ENCODE data around the gene DLGAP1. TPM values are rescaled to one million over a fixed set of nuclear protein-coding genes. Genes with fewer than 3 reads are reported as not detected.
"Not testable (repeated sequence)": the region's sequence is repeated elsewhere in the genome, so short reads cannot be mapped to it uniquely, and the experiment has no call there.

DLGAP1 gene
- total RNA-seq, 1 experiment from 2014 or later = 0.39 TPM

DNA sequence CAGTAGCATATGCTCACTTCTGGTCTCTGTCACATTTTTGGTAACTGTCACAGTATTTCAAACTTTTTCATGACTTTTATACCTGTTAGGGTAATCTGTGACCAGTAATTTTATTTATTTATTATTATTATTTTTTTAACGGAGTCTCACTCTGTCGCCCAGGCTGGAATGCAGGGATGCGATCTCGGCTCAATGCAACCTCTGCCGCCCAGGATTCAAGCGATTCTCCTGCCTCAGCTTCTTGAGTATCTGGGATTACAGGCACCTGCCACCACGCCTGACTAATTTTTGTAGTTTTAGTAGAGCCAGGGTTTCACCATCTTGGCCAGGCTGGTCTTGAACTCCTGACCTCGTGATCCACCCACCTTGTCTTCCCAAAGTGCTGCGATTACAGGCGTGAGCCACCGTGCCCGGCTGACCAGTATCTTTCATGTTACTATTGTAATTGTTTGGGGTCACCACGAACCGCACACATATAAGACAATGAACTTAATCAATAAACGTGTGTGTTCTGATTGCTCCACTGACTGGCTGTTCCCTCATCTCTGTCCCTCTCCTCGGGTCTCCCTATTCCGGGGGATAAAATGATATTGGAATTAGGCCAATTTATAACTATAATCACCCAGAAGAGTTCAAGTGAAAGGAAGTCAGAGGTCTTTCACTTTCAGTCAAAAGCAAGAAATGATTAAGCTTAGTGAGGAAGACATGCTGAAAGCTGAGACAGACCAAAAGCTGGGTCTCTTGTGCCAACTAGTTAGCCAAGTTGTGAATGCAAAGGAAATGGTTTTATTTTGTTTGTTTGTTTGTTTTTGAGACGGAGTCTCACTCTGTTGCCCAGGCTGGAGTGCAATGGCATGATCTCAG lies 982.2 kb downstream of the DLGAP1 start:
- RAD21 ChIA-PET (ENCODE audit: low non-redundant PET in 1 of 2, low total read pairs in 2 of 2, uncharacterized antibody in 2 of 2, unreplicated experiment in 2 of 2) = no interaction called here
- POLR2A ChIA-PET = no interaction called here

DNA sequence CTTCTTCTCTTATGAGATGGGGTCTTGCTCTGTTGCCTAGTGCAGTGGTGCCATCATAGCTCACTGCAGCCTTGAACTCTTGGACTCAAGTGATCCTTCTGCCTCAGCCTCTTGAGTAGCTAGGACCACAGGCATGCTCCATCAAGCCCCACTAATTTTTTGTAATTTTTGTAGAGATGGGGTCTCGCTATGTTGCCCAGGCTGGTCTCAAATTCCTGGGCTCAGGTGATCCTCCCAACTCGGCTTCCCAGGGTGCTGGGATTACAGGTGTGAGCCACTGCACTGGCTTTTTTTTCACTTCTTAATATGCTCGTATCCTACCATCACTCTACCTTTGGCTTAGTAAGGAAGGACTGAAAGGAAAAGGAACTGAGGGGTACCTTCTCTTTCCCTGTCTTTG lies 983.0 kb downstream of the DLGAP1 start:
- ATAC-seq; H3K4me3 ChIP-seq (replicated peaks in 1 of 2; ENCODE audit: low read depth in 1 of 2, low read length in 2 of 2); intact Hi-C loops (cut with micrococcal nuclease); H3K79me2 ChIP-seq (ENCODE audit: insufficient read depth, low read length); H3K9me3 ChIP-seq (ENCODE audit: control insufficient read depth in 1 of 2, insufficient read depth in 1 of 2, low read depth in 1 of 2, low read length in 2 of 2); DNase-seq (ENCODE audit: low read depth, low spot score); CTCF ChIA-PET; RAD21 ChIA-PET (ENCODE audit: low non-redundant PET in 1 of 2, low total read pairs in 2 of 2, uncharacterized antibody in 2 of 2, unreplicated experiment in 2 of 2); H3K9ac ChIP-seq (ENCODE audit: low read length); H2AFZ ChIP-seq (ENCODE audit: low read depth, low read length, poor library complexity, severe bottlenecking); H3K4me2 ChIP-seq (ENCODE audit: low read length); POLR2A ChIA-PET; H3K36me3 ChIP-seq (ENCODE audit: control insufficient read depth in 1 of 2, insufficient read depth in 2 of 2, low read length in 2 of 2); H4K20me1 ChIP-seq (ENCODE audit: insufficient read depth); H3K9me2 ChIP-seq (ENCODE audit: insufficient read depth); BruUV-seq (replicated peaks); H3K27ac ChIP-seq (ENCODE audit: low read depth, low read length); H3K27me3 ChIP-seq (ENCODE audit: insufficient read depth, low read length): not testable (repeated sequence)
- peaks cover 7 to 11% of the 10 kb centered on the region in 2 experiments; a peak in 3 of 4 replicates for H3K4me1 ChIP-seq (ENCODE audit: control insufficient read depth in 1 of 2, insufficient read depth in 2 of 2, low read length in 2 of 2)

More for the DNA sequence above, 982.2 kb downstream of the DLGAP1 start:
- Histone ChIP-seq H3K9me3 (ENCODE audit: control insufficient read depth in 1 of 2, insufficient read depth in 1 of 2, low read depth in 1 of 2, low read length in 2 of 2) (no peaks in the 10 kb centered on the region), H3K4me1 (ENCODE audit: control insufficient read depth in 1 of 2, insufficient read depth in 2 of 2, low read length in 2 of 2) (peaks cover 7 to 9% of the 10 kb centered on the region in 2 experiments; a peak in 3 of 4 replicates), H3K4me2 (ENCODE audit: low read length) (no peak overlapping the region), H4K20me1 (ENCODE audit: insufficient read depth) (no peaks in the 10 kb centered on the region), H3K79me2 (ENCODE audit: insufficient read depth, low read length) (no peaks in the 10 kb centered on the region), H3K27me3 (ENCODE audit: insufficient read depth, low read length) (no peaks in the 10 kb centered on the region), H3K4me3 (replicated peaks in 1 of 2; ENCODE audit: low read depth in 1 of 2, low read length in 2 of 2) (no peak overlapping the region), H2AFZ (ENCODE audit: low read depth, low read length, poor library complexity, severe bottlenecking) (no peak overlapping the region), H3K9ac (ENCODE audit: low read length) (no peak overlapping the region), H3K36me3 (ENCODE audit: control insufficient read depth in 1 of 2, insufficient read depth in 2 of 2, low read length in 2 of 2) (no peaks in the 10 kb centered on the region), H3K27ac (ENCODE audit: low read depth, low read length) (no peak overlapping the region), H3K9me2 (ENCODE audit: insufficient read depth) (no peaks in the 10 kb centered on the region)
- no TSS peak for BruUV-seq (replicated peaks)
- TF ChIP-seq, protein P1, sequence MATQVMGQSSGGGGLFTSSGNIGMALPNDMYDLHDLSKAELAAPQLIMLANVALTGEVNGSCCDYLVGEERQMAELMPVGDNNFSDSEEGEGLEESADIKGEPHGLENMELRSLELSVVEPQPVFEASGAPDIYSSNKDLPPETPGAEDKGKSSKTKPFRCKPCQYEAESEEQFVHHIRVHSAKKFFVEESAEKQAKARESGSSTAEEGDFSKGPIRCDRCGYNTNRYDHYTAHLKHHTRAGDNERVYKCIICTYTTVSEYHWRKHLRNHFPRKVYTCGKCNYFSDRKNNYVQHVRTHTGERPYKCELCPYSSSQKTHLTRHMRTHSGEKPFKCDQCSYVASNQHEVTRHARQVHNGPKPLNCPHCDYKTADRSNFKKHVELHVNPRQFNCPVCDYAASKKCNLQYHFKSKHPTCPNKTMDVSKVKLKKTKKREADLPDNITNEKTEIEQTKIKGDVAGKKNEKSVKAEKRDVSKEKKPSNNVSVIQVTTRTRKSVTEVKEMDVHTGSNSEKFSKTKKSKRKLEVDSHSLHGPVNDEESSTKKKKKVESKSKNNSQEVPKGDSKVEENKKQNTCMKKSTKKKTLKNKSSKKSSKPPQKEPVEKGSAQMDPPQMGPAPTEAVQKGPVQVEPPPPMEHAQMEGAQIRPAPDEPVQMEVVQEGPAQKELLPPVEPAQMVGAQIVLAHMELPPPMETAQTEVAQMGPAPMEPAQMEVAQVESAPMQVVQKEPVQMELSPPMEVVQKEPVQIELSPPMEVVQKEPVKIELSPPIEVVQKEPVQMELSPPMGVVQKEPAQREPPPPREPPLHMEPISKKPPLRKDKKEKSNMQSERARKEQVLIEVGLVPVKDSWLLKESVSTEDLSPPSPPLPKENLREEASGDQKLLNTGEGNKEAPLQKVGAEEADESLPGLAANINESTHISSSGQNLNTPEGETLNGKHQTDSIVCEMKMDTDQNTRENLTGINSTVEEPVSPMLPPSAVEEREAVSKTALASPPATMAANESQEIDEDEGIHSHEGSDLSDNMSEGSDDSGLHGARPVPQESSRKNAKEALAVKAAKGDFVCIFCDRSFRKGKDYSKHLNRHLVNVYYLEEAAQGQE (IDR thresholded peaks at IDR 0.05; ENCODE audit: low read depth) = no peak
- TF ChIP-seq TCF7L2 (IDR thresholded peaks at IDR 0.05; ENCODE audit: borderline replicate concordance, extremely low read depth, insufficient read depth, insufficient read length) (no peak), FOSL1 (IDR thresholded peaks at IDR 0.05; ENCODE audit: low read depth) (no peak), ELF1 (IDR thresholded peaks at IDR 0.05; ENCODE audit: borderline replicate concordance, low read depth) (no peak), RAD21 (IDR thresholded peaks at IDR 0.05; ENCODE audit: low read depth) (no peak), POLR2A (IDR thresholded peaks at IDR 0.05; ENCODE audit: borderline replicate concordance, extremely low read depth, insufficient read depth, insufficient read length) (no peak), EZH2 (IDR thresholded peaks at IDR 0.05) (no peak)
- TF ChIP-seq, protein P2, sequence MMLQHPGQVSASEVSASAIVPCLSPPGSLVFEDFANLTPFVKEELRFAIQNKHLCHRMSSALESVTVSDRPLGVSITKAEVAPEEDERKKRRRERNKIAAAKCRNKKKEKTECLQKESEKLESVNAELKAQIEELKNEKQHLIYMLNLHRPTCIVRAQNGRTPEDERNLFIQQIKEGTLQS (IDR thresholded peaks at IDR 0.05) = no peak
- intact Hi-C loops (cut with micrococcal nuclease) = no loop called here
- DNase-seq (ENCODE audit: low read depth, low spot score) (no peak), ATAC-seq (no peak)
- CTCF ChIA-PET = no interaction called here

All from HCT116 (cell line).